Mucosa of descending colon (tissue), 3 donors: ENCODE data around the gene ZMAT5. TPM values are rescaled to one million over a fixed set of nuclear protein-coding genes. Genes with fewer than 3 reads are reported as not detected.

Experiments used
- ATAC-seq: fragments of 200-7000 bp; cut with Tn5 transposase; one replicate; pipeline ENCODE4 v1.9.1; 2020; ENCODE audit warnings: mild to moderate bottlenecking, moderate library complexity
- DNase-seq, 3 donors: peaks; one replicate each; pipeline ENCODE4 v3.0.0-alpha.2; 2020
- H3K36me3 ChIP-seq: fragments of 200-600 bp; one replicate; pipeline ENCODE4 v1.8.0; 2021; ENCODE audit warnings: low read depth, mild to moderate bottlenecking
- H3K4me1 ChIP-seq: fragments of 200-600 bp; one replicate; pipeline ENCODE4 v1.8.0; 2021; ENCODE audit warnings: low read depth, mild to moderate bottlenecking
- H3K4me3 ChIP-seq: fragments of 200-600 bp; one replicate; pipeline ENCODE4 v1.8.0; 2021; ENCODE audit warnings: mild to moderate bottlenecking
- H3K9me3 ChIP-seq: fragments of 200-600 bp; one replicate; pipeline ENCODE4 v1.8.0; 2021; ENCODE audit warnings: mild to moderate bottlenecking
- CTCF ChIP-seq: fragments of 200-600 bp; IDR thresholded peaks from one replicate; pipeline ENCODE4 v1.8.0; 2022; ENCODE audit warnings: antibody characterized with exemption, mild to moderate bottlenecking
- intact Hi-C, 2 donors: fragments of 100-400 bp; cut with DNase I in 1 of 2; cut with micrococcal nuclease in 1 of 2; formaldehyde crosslinking; loops; one replicate each; pipeline versions ENCODE4 v1.11.0 to v1.11.1; 2022; cut with DNase I, micrococcal nuclease
- total RNA-seq, 3 donors: library from RNA; stranded (reverse); fragmentation: NEBNext Ultra II Directional in 2 of 3; extraction: Animal tissue kit (Norgen Biotek cat#: 25700) in 2 of 3; gene quantifications; one replicate each; pipeline versions ENCODE4 v1.2.1 to v1.2.4, GENCODE V29; 2021 to 2023
- donor health status: DM: no; HTN: no; CAD: no; lungs with moderate emphysema.
- donor health status: DM: no; HTN: no; CAD: no.
- donor health status: DM: no; HTN: yes; CAD: no.

Gene ZMAT5
- total RNA-seq, 3 donors from 2014 or later: 12.3 to 19.5 (median 16.1) TPM

- no peaks in the 10 kb centered on the region for H3K36me3 ChIP-seq
- H3K9me3 ChIP-seq: no peaks in the 10 kb centered on the region
- H3K4me1 ChIP-seq: no peaks in the 10 kb centered on the region
- intact Hi-C loops: no loop called here
- DNase-seq: no peak
- no peak for ATAC-seq
- no peak overlapping the region for H3K4me3 ChIP-seq
- TF ChIP-seq CTCF: no peak
Measured at GRCh38 chr22:29692327-29692640, 74.5 kb downstream of the ZMAT5 start.

GRCh38 chr22:29691636-29692326 is 75.0 kb downstream of the ZMAT5 start:
- TF ChIP-seq CTCF: no peak
- no peaks in the 10 kb centered on the region for H3K36me3 ChIP-seq
- no peaks in the 10 kb centered on the region for H3K9me3 ChIP-seq
- intact Hi-C loops: no loop called here
- DNase-seq (no peak), ATAC-seq (no peak)
- H3K4me3 ChIP-seq: no peak overlapping the region
- H3K4me1 ChIP-seq: no peaks in the 10 kb centered on the region

- TF ChIP-seq CTCF: no peak
- no peaks in the 10 kb centered on the region for H3K4me1 ChIP-seq
- intact Hi-C loops: no loop called here
- no peak for DNase-seq
- ATAC-seq: no peak
- no peaks in the 10 kb centered on the region for H3K9me3 ChIP-seq
- no peak overlapping the region for H3K4me3 ChIP-seq
- no peaks in the 10 kb centered on the region for H3K36me3 ChIP-seq
Measured at GRCh38 chr22:29690476-29690875, 76.3 kb downstream of the ZMAT5 start.

- Histone ChIP-seq H3K4me3 (no peak overlapping the region), H3K4me1 (no peaks in the 10 kb centered on the region), H3K36me3 (no peaks in the 10 kb centered on the region), H3K9me3 (no peaks in the 10 kb centered on the region)
- TF ChIP-seq CTCF: peak; percentile 65
- DNase-seq: peak in 2 of 3 donors; percentile 70 to 75
- ATAC-seq: peak; percentile 85
- intact Hi-C loops: no loop called here
Measured at GRCh38 chr22:29689880-29690213, 77.0 kb downstream of the ZMAT5 start.

- ATAC-seq (no peak), DNase-seq (no peak)
Measured at GRCh38 chr22:29689206-29689879, 77.5 kb downstream of the ZMAT5 start.

More at GRCh38 chr22:29689206-29689879, 77.5 kb downstream of the ZMAT5 start:
- H3K4me3 ChIP-seq: no peak overlapping the region
- no peaks in the 10 kb centered on the region for H3K9me3 ChIP-seq
- TF ChIP-seq CTCF: no peak
- intact Hi-C loops: no loop called here
- H3K36me3 ChIP-seq: no peaks in the 10 kb centered on the region
- H3K4me1 ChIP-seq: no peaks in the 10 kb centered on the region
